SK-N-SH (cell line): ENCODE results near the gene WIPF2. TPM values are rescaled to one million over a fixed set of nuclear protein-coding genes. Genes with fewer than 3 reads are reported as not detected.
A peak's percentile ranks its signal among the peaks of the same experiment; 100 is the strongest.

Source experiments
- CTCF ChIA-PET: fragments of 300-600, 350-600 bp; formaldehyde crosslinking; extraction: SDS; loops from one replicate; lab custom pipeline; 2021; lab: Yijun Ruan, JAX
- POLR2A ChIA-PET: fragments of 350-600 bp; sonication (Branson Sonifier 250); formaldehyde crosslinking; extraction: SDS; loops from one replicate; lab custom pipeline; 2020; ENCODE audit warnings: antibody characterized with exemption, inconsistent platforms; lab: Yijun Ruan, JAX
- DNase-seq: peaks from one replicate; pipeline ENCODE4 v3.0.0; 2012
- H2AFZ ChIP-seq: fragments of 200-600 bp; sonication (generic); 2 replicates; pipeline ENCODE4 v1.8.1; 2016; ENCODE audit warnings: antibody characterized with exemption, mild to moderate bottlenecking, low read depth
- H3F3A ChIP-seq: fragments of 200-600 bp; sonication (generic); replicated peaks from 2 replicates; pipeline ENCODE3; 2016; ENCODE audit warnings: antibody characterized with exemption, mild to moderate bottlenecking; ENCODE audit not compliant: insufficient read depth
- H3K27ac ChIP-seq, 2 experiments: fragments of 200-500 bp in 1 of 2; fragments of 200-600 bp in 1 of 2; sonication (Bioruptor generic) in 1 of 2; sonication (generic), shearing (Covaris generic) in 1 of 2; 2 replicates each; pipeline versions ENCODE4 v1.5.1 to v1.6.1; 2014 to 2016; ENCODE audit warnings: low read depth in 2 of 2, inconsistent platforms in 1 of 2, low read length in 1 of 2, mild to moderate bottlenecking in 1 of 2, mixed read lengths in 1 of 2
- H3K27me3 ChIP-seq: fragments of 200-600 bp; sonication (generic), shearing (Covaris generic); 2 replicates; pipeline ENCODE4 v1.6.1; 2016; ENCODE audit warnings: mixed run types; ENCODE audit not compliant: insufficient read depth
- H3K36me3 ChIP-seq, 2 experiments: fragments of 200-500 bp in 1 of 2; fragments of 200-600 bp in 1 of 2; sonication (Bioruptor generic) in 1 of 2; sonication (generic) in 1 of 2; replicated peaks in 1 of 2; 2 replicates each; pipeline versions ENCODE3 to v1.5.1; 2014 to 2016; ENCODE audit warnings: low read length in 1 of 2, mild to moderate bottlenecking in 1 of 2; ENCODE audit not compliant: insufficient read depth in 2 of 2, control insufficient read depth in 1 of 2
- H3K4me1 ChIP-seq, 2 experiments: fragments of 200-500 bp in 1 of 2; fragments of 200-600 bp in 1 of 2; sonication (Bioruptor generic) in 1 of 2; sonication (generic), shearing (Covaris generic) in 1 of 2; 2 replicates each; pipeline versions ENCODE4 v1.5.1 to v1.6.1; 2014 to 2016; ENCODE audit warnings: low read depth in 1 of 2, low read length in 1 of 2, mixed run types in 1 of 2; ENCODE audit not compliant: insufficient read depth in 2 of 2, control insufficient read depth in 1 of 2
- H3K4me2 ChIP-seq: fragments of 200-600 bp; sonication (generic), shearing (Covaris generic); 2 replicates; pipeline ENCODE4 v1.6.1; 2017; ENCODE audit warnings: mixed run types
- H3K4me3 ChIP-seq, 2 experiments: fragments of 200-500 bp in 1 of 2; fragments of 200-600 bp in 1 of 2; sonication (Bioruptor generic) in 1 of 2; sonication (generic), shearing (Covaris generic) in 1 of 2; 2 replicates each; pipeline versions ENCODE4 v1.5.1 to v1.8.1; 2014 to 2016; ENCODE audit warnings: low read depth in 2 of 2, inconsistent platforms in 1 of 2, low read length in 1 of 2, mild to moderate bottlenecking in 1 of 2, mixed read lengths in 1 of 2, moderate library complexity in 1 of 2
- H3K79me2 ChIP-seq: fragments of 200-600 bp; sonication (generic); 2 replicates; pipeline ENCODE4 v1.8.1; 2017; ENCODE audit warnings: mild to moderate bottlenecking; ENCODE audit not compliant: insufficient read depth
- H3K9ac ChIP-seq: fragments of 200-600 bp; sonication (generic); 2 replicates; pipeline ENCODE4 v1.6.1; 2017; ENCODE audit warnings: mixed run types
- H3K9me2 ChIP-seq: fragments of 200-600 bp; sonication (generic); 2 replicates; pipeline ENCODE4 v1.6.1; 2017; ENCODE audit warnings: mixed run types
- H3K9me3 ChIP-seq: fragments of 200-600 bp; sonication (generic); 2 replicates; pipeline ENCODE4 v1.6.1; 2017; ENCODE audit warnings: mixed run types, mild to moderate bottlenecking, moderate library complexity
- H4K20me1 ChIP-seq: fragments of 200-600 bp; sonication (generic); 2 replicates; pipeline ENCODE4 v1.6.1; 2017; ENCODE audit warnings: mild to moderate bottlenecking, mixed run types; ENCODE audit not compliant: insufficient read depth
- CHD2 ChIP-seq: fragments of 150-350 bp; IDR thresholded peaks from 2 replicates; pipeline ENCODE4 v1.6.1; 2018; ENCODE audit warnings: low read length; ENCODE audit not compliant: partially characterized antibody
- ELF1 ChIP-seq: IDR thresholded peaks from 2 replicates; pipeline ENCODE4 v1.4.0; 2012
- EP300 ChIP-seq, 2 experiments: IDR thresholded peaks; 2 replicates each; pipeline versions ENCODE4 v1.4.0 to v1.6.1; 2012; ENCODE audit warnings: borderline replicate concordance in 1 of 2, low read depth in 1 of 2, low read length in 1 of 2
- EZH2phosphoT487 ChIP-seq: fragments of 200-600 bp; sonication (generic); IDR thresholded peaks from 2 replicates; pipeline ENCODE4 v1.6.1; 2017; ENCODE audit warnings: low read depth, mixed run types, mild to moderate bottlenecking, antibody characterized with exemption, moderate library complexity, borderline replicate concordance
- FOXJ3 ChIP-seq: sonication (generic); formaldehyde crosslinking; IDR thresholded peaks from 2 replicates; pipeline ENCODE4 v1.5.1; 2020; ENCODE audit warnings: mild to moderate bottlenecking, missing genetic modification reagents
- FOXM1 ChIP-seq: IDR thresholded peaks from 2 replicates; pipeline ENCODE4 v1.4.0; 2012; ENCODE audit warnings: low read depth, mild to moderate bottlenecking
- GABPA ChIP-seq: IDR thresholded peaks from 2 replicates; pipeline ENCODE4 v1.4.0; 2012; ENCODE audit warnings: low read depth, mild to moderate bottlenecking
- GATA2 ChIP-seq: sonication (generic); formaldehyde crosslinking; IDR thresholded peaks from 2 replicates; pipeline ENCODE4 v1.5.0; 2020; ENCODE audit warnings: mild to moderate bottlenecking, missing genetic modification reagents
- JUND ChIP-seq: IDR thresholded peaks from 2 replicates; pipeline ENCODE4 v1.4.0; 2012
- MEF2A ChIP-seq: IDR thresholded peaks from 2 replicates; pipeline ENCODE4 v1.4.0; 2012; ENCODE audit warnings: low read depth, borderline replicate concordance
- MXI1 ChIP-seq: IDR thresholded peaks from 2 replicates; pipeline ENCODE4 v1.6.1; 2012; ENCODE audit warnings: mild to moderate bottlenecking, low read depth, low read length, improper control_type of control experiment
- NFIC ChIP-seq: IDR thresholded peaks from 2 replicates; pipeline ENCODE4 v1.4.0; 2012; ENCODE audit warnings: borderline replicate concordance
- NRF1 ChIP-seq: IDR thresholded peaks from 2 replicates; pipeline ENCODE4 v1.6.1; 2012; ENCODE audit warnings: low read depth, mild to moderate bottlenecking, low read length
- POLR2AphosphoS5 ChIP-seq: IDR thresholded peaks from 2 replicates; pipeline ENCODE4 v1.6.1; 2012; ENCODE audit warnings: low read depth, low read length
- RAD21 ChIP-seq: IDR thresholded peaks from 2 replicates; pipeline ENCODE4 v1.6.1; 2012; ENCODE audit warnings: mild to moderate bottlenecking, low read length
- RCOR1 ChIP-seq: fragments of 150-350 bp; IDR thresholded peaks from 2 replicates; pipeline ENCODE4 v1.6.1; 2017; ENCODE audit warnings: antibody characterized with exemption, low read length
- RFX5 ChIP-seq: IDR thresholded peaks from 2 replicates; pipeline ENCODE4 v1.6.1; 2012; ENCODE audit warnings: mild to moderate bottlenecking, improper control_type of control experiment, low read length
- SMC3 ChIP-seq: IDR thresholded peaks from 2 replicates; pipeline ENCODE4 v1.6.1; 2012; ENCODE audit warnings: low read depth, low read length, improper control_type of control experiment
- TAF1 ChIP-seq: IDR thresholded peaks from 2 replicates; pipeline ENCODE4 v1.6.1; 2012; ENCODE audit warnings: low read depth, mild to moderate bottlenecking, low read length, moderate library complexity, borderline replicate concordance
- TCF12 ChIP-seq: IDR thresholded peaks from 2 replicates; pipeline ENCODE4 v1.4.0; 2012
- TEAD4 ChIP-seq: IDR thresholded peaks from 2 replicates; pipeline ENCODE4 v1.4.0; 2012; ENCODE audit warnings: mild to moderate bottlenecking, borderline replicate concordance; ENCODE audit not compliant: insufficient read depth
- WGBS: methylation state at CpG from one replicate; pipeline ENCODE4 v1.1.6; 2017; ENCODE audit warnings: low lambda C conversion rate; 5-methylcytosine and 5-hydroxymethylcytosine counted together
- polyA plus RNA-seq, 3 experiments: library from polyadenylated mRNA; depleted of rRNA; stranded (reverse); fragments of >200 nt; gene quantifications; 2 replicates each; pipeline ENCODE4 v1.2.3, GENCODE V29; 2012
- TF ChIP-seq, protein P1 (sequence below): IDR thresholded peaks from 2 replicates; pipeline ENCODE4; 2012
- TF ChIP-seq, protein P2 (sequence below): IDR thresholded peaks from 2 replicates; pipeline ENCODE4 v1.4.0; 2012; ENCODE audit warnings: low read depth, borderline replicate concordance
- TF ChIP-seq, protein P3 (sequence below): IDR thresholded peaks from 2 replicates; pipeline ENCODE4 v1.4.0; 2012; ENCODE audit warnings: low read depth
- TF ChIP-seq, protein P4 (sequence below): fragments of 200-600 bp; sonication (generic); IDR thresholded peaks from 2 replicates; pipeline ENCODE4 v1.6.1; 2017; ENCODE audit warnings: antibody characterized with exemption, mild to moderate bottlenecking, moderate library complexity
- TF ChIP-seq, protein P5 (sequence below): IDR thresholded peaks from 2 replicates; pipeline ENCODE4 v1.4.0; 2012; ENCODE audit warnings: low read depth, borderline replicate concordance

Gene WIPF2, protein sequence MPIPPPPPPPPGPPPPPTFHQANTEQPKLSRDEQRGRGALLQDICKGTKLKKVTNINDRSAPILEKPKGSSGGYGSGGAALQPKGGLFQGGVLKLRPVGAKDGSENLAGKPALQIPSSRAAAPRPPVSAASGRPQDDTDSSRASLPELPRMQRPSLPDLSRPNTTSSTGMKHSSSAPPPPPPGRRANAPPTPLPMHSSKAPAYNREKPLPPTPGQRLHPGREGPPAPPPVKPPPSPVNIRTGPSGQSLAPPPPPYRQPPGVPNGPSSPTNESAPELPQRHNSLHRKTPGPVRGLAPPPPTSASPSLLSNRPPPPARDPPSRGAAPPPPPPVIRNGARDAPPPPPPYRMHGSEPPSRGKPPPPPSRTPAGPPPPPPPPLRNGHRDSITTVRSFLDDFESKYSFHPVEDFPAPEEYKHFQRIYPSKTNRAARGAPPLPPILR
- polyA plus RNA-seq (2012; rRNA removed): 5.9 and 6.8 TPM in 2 replicates
- 6.2 and 6.6 TPM in 2 replicates for polyA plus RNA-seq (2012; cell fraction: cytosol; rRNA removed)
- 8.3 and 9.1 TPM in 2 replicates for polyA plus RNA-seq (2012; cell fraction: nucleus; rRNA removed)

DNA sequence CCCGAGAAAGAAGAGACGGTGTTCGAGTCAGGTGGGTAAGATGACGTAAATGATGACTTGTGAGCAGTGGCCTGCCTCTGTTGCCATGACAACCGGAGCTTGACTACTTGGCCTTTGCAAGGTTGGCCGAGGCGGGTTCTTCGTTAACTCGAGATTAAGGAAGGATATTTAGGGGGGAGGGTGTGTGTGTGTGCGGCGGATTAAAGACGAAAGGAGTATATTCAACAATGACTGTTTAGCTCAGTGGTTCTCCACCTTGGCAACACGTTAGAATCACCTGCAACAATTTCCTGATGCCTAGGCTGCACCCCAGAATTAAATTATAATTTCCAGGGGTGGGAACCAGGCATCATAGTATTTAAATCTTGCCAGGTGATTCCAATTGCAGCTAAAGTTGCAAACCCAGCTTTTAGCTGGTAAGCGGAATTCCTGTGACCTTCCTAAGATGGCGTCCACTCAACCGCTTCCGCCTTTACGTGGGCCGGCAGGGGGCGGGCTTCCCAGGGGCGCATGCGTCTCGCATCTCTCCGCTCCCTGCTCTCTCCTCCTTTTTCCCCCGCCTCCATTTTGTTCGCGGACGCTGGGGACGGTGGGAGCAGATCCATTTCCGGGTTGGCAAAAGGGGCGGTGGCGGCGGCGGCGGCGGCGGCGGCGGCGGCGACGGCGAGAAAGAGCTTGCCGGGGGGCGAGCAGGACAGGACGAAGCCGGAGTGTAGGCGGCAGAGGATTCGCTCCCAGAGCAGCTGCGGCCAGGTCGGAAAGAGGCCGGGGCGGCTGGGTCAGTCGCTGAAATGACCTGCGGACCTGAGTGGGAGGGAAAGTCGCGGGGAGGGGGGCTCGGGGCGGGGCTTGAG, at the start of gene WIPF2:
Gene WIPF2, plus strand, starts transcription at position 565 of the 854 bp plus-strand sequence. CDS start 37,156 bp downstream, outside the sequence.
- peak within 1 kb of the TSS; percentile 94 for H3K4me2 ChIP-seq
- peak; percentile 95 for DNase-seq
- peaks cover 8% of the 10 kb centered on the region for H3F3A ChIP-seq
- H3K27ac ChIP-seq: peak within 1 kb of the TSS; percentile 90 to 94
- H3K27me3 ChIP-seq: no peaks in the 10 kb centered on the region
- 3% methylated on average over 59 of the region's 59 CpGs for WGBS
- no peaks in the 10 kb centered on the region for H3K9me3 ChIP-seq
- H4K20me1 ChIP-seq: no peaks in the 10 kb centered on the region
- no peaks in the 10 kb centered on the region for H3K9me2 ChIP-seq
- peak within 1 kb of the TSS; percentile 99 for H2AFZ ChIP-seq
- peaks cover 0 to 4% of the 10 kb centered on the region in 2 experiments; a peak in 1 of 4 replicates for H3K4me1 ChIP-seq
- POLR2A ChIA-PET: interaction anchor here (0.7 to 1.7 kb wide), 10 partner anchors 10 to 120 kb away, joined by 3 to 7 read pairs (median 4); no protein-coding TSS in a partner anchor
- peaks cover 0 to 2% of the 10 kb centered on the region in 2 experiments for H3K36me3 ChIP-seq
- H3K4me3 ChIP-seq: peak within 1 kb of the TSS; percentile 65 to 100
- CTCF ChIA-PET: interaction anchor here (0.6 to 4.1 kb wide), 17 partner anchors 9 to 143 kb away, joined by 3 to 17 read pairs (median 4); partner anchors contain the start of genes CASC3 and RARA
- H3K79me2 ChIP-seq: peaks cover 37% of the 10 kb centered on the region
- peak within 1 kb of the TSS; percentile 86 for H3K9ac ChIP-seq
- peak; percentile 36; the same call in 1 of the 2 replicates for TF ChIP-seq MXI1
- TF ChIP-seq RCOR1: peak; percentile 46; the same call in 1 of the 2 replicates
- TF ChIP-seq ELF1: peak; percentile 96
- TF ChIP-seq CHD2: no peak
- TF ChIP-seq RFX5: peak; percentile 94
- peak; percentile 55; the same call in 1 of the 2 replicates for TF ChIP-seq TAF1
- TF ChIP-seq, protein P1, sequence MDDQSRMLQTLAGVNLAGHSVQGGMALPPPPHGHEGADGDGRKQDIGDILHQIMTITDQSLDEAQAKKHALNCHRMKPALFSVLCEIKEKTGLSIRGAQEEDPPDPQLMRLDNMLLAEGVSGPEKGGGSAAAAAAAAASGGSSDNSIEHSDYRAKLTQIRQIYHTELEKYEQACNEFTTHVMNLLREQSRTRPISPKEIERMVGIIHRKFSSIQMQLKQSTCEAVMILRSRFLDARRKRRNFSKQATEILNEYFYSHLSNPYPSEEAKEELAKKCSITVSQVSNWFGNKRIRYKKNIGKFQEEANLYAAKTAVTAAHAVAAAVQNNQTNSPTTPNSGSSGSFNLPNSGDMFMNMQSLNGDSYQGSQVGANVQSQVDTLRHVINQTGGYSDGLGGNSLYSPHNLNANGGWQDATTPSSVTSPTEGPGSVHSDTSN: no peak
- no peak for TF ChIP-seq SMC3
- TF ChIP-seq NFIC: no peak
- TF ChIP-seq POLR2AphosphoS5: peak; percentile 85
- TF ChIP-seq TEAD4: no peak
- TF ChIP-seq, protein P2, sequence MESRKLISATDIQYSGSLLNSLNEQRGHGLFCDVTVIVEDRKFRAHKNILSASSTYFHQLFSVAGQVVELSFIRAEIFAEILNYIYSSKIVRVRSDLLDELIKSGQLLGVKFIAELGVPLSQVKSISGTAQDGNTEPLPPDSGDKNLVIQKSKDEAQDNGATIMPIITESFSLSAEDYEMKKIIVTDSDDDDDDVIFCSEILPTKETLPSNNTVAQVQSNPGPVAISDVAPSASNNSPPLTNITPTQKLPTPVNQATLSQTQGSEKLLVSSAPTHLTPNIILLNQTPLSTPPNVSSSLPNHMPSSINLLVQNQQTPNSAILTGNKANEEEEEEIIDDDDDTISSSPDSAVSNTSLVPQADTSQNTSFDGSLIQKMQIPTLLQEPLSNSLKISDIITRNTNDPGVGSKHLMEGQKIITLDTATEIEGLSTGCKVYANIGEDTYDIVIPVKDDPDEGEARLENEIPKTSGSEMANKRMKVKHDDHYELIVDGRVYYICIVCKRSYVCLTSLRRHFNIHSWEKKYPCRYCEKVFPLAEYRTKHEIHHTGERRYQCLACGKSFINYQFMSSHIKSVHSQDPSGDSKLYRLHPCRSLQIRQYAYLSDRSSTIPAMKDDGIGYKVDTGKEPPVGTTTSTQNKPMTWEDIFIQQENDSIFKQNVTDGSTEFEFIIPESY: no peak
- no peak for TF ChIP-seq MEF2A
- no peak for TF ChIP-seq FOXM1
- peak; percentile 94 for TF ChIP-seq NRF1
- no peak for TF ChIP-seq RAD21
- no peak for TF ChIP-seq JUND
- no peak for TF ChIP-seq FOXJ3 (CRISPR knock-in tag)
- TF ChIP-seq, protein P3, sequence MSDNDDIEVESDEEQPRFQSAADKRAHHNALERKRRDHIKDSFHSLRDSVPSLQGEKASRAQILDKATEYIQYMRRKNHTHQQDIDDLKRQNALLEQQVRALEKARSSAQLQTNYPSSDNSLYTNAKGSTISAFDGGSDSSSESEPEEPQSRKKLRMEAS: 0 out of 2 replicates have a peak, but pooled peaks have one; percentile 26
- TF ChIP-seq, protein P4, sequence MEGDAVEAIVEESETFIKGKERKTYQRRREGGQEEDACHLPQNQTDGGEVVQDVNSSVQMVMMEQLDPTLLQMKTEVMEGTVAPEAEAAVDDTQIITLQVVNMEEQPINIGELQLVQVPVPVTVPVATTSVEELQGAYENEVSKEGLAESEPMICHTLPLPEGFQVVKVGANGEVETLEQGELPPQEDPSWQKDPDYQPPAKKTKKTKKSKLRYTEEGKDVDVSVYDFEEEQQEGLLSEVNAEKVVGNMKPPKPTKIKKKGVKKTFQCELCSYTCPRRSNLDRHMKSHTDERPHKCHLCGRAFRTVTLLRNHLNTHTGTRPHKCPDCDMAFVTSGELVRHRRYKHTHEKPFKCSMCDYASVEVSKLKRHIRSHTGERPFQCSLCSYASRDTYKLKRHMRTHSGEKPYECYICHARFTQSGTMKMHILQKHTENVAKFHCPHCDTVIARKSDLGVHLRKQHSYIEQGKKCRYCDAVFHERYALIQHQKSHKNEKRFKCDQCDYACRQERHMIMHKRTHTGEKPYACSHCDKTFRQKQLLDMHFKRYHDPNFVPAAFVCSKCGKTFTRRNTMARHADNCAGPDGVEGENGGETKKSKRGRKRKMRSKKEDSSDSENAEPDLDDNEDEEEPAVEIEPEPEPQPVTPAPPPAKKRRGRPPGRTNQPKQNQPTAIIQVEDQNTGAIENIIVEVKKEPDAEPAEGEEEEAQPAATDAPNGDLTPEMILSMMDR: peak; percentile 56
- TF ChIP-seq, protein P5, sequence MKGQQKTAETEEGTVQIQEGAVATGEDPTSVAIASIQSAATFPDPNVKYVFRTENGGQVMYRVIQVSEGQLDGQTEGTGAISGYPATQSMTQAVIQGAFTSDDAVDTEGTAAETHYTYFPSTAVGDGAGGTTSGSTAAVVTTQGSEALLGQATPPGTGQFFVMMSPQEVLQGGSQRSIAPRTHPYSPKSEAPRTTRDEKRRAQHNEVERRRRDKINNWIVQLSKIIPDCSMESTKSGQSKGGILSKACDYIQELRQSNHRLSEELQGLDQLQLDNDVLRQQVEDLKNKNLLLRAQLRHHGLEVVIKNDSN: peak; percentile 39; the same call in 1 of the 2 replicates
- TF ChIP-seq EP300 (IDR thresholded peaks at IDR 0.05; ENCODE audit: borderline replicate concordance in 1 of 2, low read depth in 1 of 2, low read length in 1 of 2): peak in 1 of 2 experiments; percentile 56; a peak in 1 of 4 replicates
- TF ChIP-seq GABPA: peak; percentile 75
- TF ChIP-seq EZH2phosphoT487: no peak
- no peak for TF ChIP-seq TCF12
- no peak for TF ChIP-seq GATA2 (CRISPR knock-in tag)
